Fibroblast of peridontal ligament (primary cell): ENCODE results near the gene CTNNA3.

ENCODE experiments used
- DNase-seq: peaks from one replicate; pipeline ENCODE4 v3.0.0-alpha.2; 2010; ENCODE audit errors: extremely low read depth

CTNNA3 gene

GRCh38 chr10:66307826-66308225, 1388.2 kb downstream of the CTNNA3 start:
- no peak for DNase-seq

- no peak for DNase-seq
These were observed 1394.9 kb downstream of the CTNNA3 start for GRCh38 chr10:66301078-66301477.

GRCh38 chr10:66295602-66296001, 1400.4 kb downstream of the CTNNA3 start:
- no peak for DNase-seq

GRCh38 chr10:66294538-66294937, 1401.5 kb downstream of the CTNNA3 start:
- DNase-seq: no peak

- no peak for DNase-seq
These were observed 1403.1 kb downstream of the CTNNA3 start for GRCh38 chr10:66292922-66293321.

- DNase-seq: no peak
These were observed 1403.5 kb downstream of the CTNNA3 start for GRCh38 chr10:66292456-66292855.

GRCh38 chr10:66291133-66291532, 1404.9 kb downstream of the CTNNA3 start:
- no peak for DNase-seq

- DNase-seq: no peak
These were observed 1411.4 kb downstream of the CTNNA3 start for GRCh38 chr10:66284621-66285020.

GRCh38 chr10:66283874-66284464, 1412.0 kb downstream of the CTNNA3 start:
- no peak for DNase-seq

GRCh38 chr10:66283064-66283463, 1412.9 kb downstream of the CTNNA3 start:
- no peak for DNase-seq

GRCh38 chr10:66281327-66281726, 1414.7 kb downstream of the CTNNA3 start:
- no peak for DNase-seq

- no peak for DNase-seq
These were observed 1418.5 kb downstream of the CTNNA3 start for GRCh38 chr10:66277481-66277880.

- no peak for DNase-seq
These were observed 1422.0 kb downstream of the CTNNA3 start for GRCh38 chr10:66273966-66274519.

GRCh38 chr10:66265398-66265797, 1430.6 kb downstream of the CTNNA3 start:
- DNase-seq: no peak

GRCh38 chr10:66259836-66260235, 1436.2 kb downstream of the CTNNA3 start:
- DNase-seq: no peak

- no peak for DNase-seq
These were observed 1437.3 kb downstream of the CTNNA3 start for GRCh38 chr10:66258693-66259092.

GRCh38 chr10:66257801-66258200, 1438.2 kb downstream of the CTNNA3 start:
- DNase-seq: no peak

- no peak for DNase-seq
These were observed 1443.0 kb downstream of the CTNNA3 start for GRCh38 chr10:66252986-66253385.

- DNase-seq: no peak
These were observed 1449.8 kb downstream of the CTNNA3 start for GRCh38 chr10:66246177-66246576.

GRCh38 chr10:66244953-66245352, 1451.0 kb downstream of the CTNNA3 start:
- DNase-seq: no peak

GRCh38 chr10:66242885-66243284, 1453.1 kb downstream of the CTNNA3 start:
- DNase-seq: no peak

GRCh38 chr10:66239062-66239461, 1456.9 kb downstream of the CTNNA3 start:
- no peak for DNase-seq

GRCh38 chr10:66238343-66238742, 1457.7 kb downstream of the CTNNA3 start:
- DNase-seq: no peak

GRCh38 chr10:66234872-66235271, 1461.1 kb downstream of the CTNNA3 start:
- DNase-seq: no peak
